ENCODE measurements around the gene TNNT1.

GRCh38 chr19:55131421-55131820 is 17.6 kb downstream of the TNNT1 start:
- TF ChIP-seq CTCF (IDR thresholded peaks at IDR 0.05; ENCODE audit: insufficient read depth, low read depth, low read length) (no peak), EZH2 (IDR thresholded peaks at IDR 0.05; ENCODE audit: insufficient read depth, low read length) (no peak)

All from astrocyte (in vitro differentiated cells and primary cell).